H9 (cell line): ENCODE data around the gene SIX3. TPM values are rescaled to one million over a fixed set of nuclear protein-coding genes. Genes with fewer than 3 reads are reported as not detected.

Source experiments
- DNase-seq: peaks from one replicate; pipeline ENCODE4 v3.0.0-alpha.2; 2017
- H2AFZ ChIP-seq: one replicate; pipeline ENCODE4 v1.6.1; 2013; ENCODE audit warnings: mild to moderate bottlenecking, low read length, control low read depth, moderate library complexity
- H2AK5ac ChIP-seq: 2 replicates; pipeline ENCODE4 v1.6.1; 2013; ENCODE audit warnings: low read length, control low read depth, mixed read lengths; ENCODE audit not compliant: insufficient read length
- H2BK120ac ChIP-seq: one replicate; pipeline ENCODE4 v1.6.1; 2013; ENCODE audit warnings: low read depth, mild to moderate bottlenecking, low read length, control low read depth, inconsistent platforms; ENCODE audit not compliant: poor library complexity, severe bottlenecking
- H2BK12ac ChIP-seq: 2 replicates; pipeline ENCODE4 v1.6.1; 2013; ENCODE audit warnings: low read length, control low read depth, mixed read lengths, low read depth; ENCODE audit not compliant: insufficient read length
- H2BK15ac ChIP-seq: 2 replicates; pipeline ENCODE4 v1.6.1; 2013; ENCODE audit warnings: low read depth, low read length, control low read depth
- H2BK20ac ChIP-seq: one replicate; pipeline ENCODE4 v1.6.1; 2013; ENCODE audit warnings: low read depth, mild to moderate bottlenecking, low read length, control low read depth, inconsistent platforms; ENCODE audit not compliant: poor library complexity, severe bottlenecking
- H2BK5ac ChIP-seq: 2 replicates; pipeline ENCODE4 v1.6.1; 2013; ENCODE audit warnings: low read length, control low read depth, mixed read lengths; ENCODE audit not compliant: insufficient read length
- H3K14ac ChIP-seq: 2 replicates; pipeline ENCODE4 v1.6.1; 2013; ENCODE audit warnings: low read length, control low read depth; ENCODE audit not compliant: insufficient read depth
- H3K18ac ChIP-seq: 2 replicates; pipeline ENCODE4 v1.6.1; 2013; ENCODE audit warnings: low read depth, mild to moderate bottlenecking, mixed read lengths, low read length, control low read depth; ENCODE audit not compliant: insufficient read length
- H3K23ac ChIP-seq: 2 replicates; pipeline ENCODE4 v1.6.1; 2013; ENCODE audit warnings: low read length, control low read depth, mixed read lengths, low read depth; ENCODE audit not compliant: insufficient read length
- H3K23me2 ChIP-seq: 2 replicates; pipeline ENCODE4 v1.6.1; 2013; ENCODE audit warnings: low read depth, mild to moderate bottlenecking, mixed read lengths, low read length, control low read depth; ENCODE audit not compliant: insufficient read length, poor library complexity, severe bottlenecking
- H3K27ac ChIP-seq: 2 replicates; pipeline ENCODE4 v1.5.1; 2013; ENCODE audit warnings: low read length, control low read depth, mixed read lengths, low read depth; ENCODE audit not compliant: insufficient read length
- H3K27me3 ChIP-seq: 2 replicates; pipeline ENCODE4 v1.6.1; 2013; ENCODE audit warnings: low read length, control low read depth, inconsistent platforms; ENCODE audit not compliant: insufficient read depth
- H3K4ac ChIP-seq: 2 replicates; pipeline ENCODE4 v1.6.1; 2013; ENCODE audit warnings: low read depth, mild to moderate bottlenecking, control low read depth, inconsistent platforms, low read length, moderate library complexity
- H3K4me1 ChIP-seq: 2 replicates; pipeline ENCODE4 v1.6.1; 2013; ENCODE audit warnings: low read length, control low read depth, inconsistent platforms; ENCODE audit not compliant: insufficient read depth
- H3K4me2 ChIP-seq: 2 replicates; pipeline ENCODE4 v1.6.1; 2013; ENCODE audit warnings: low read length, control low read depth, mixed read lengths; ENCODE audit not compliant: insufficient read length, insufficient read depth
- H3K56ac ChIP-seq: 2 replicates; pipeline ENCODE4 v1.6.1; 2013; ENCODE audit warnings: low read depth, mild to moderate bottlenecking, mixed read lengths, low read length, control low read depth; ENCODE audit not compliant: insufficient read length
- H3K79me1 ChIP-seq: 2 replicates; pipeline ENCODE4 v1.6.1; 2013; ENCODE audit warnings: low read depth, mild to moderate bottlenecking, moderate library complexity, low read length, control low read depth, inconsistent platforms; ENCODE audit not compliant: insufficient read depth, poor library complexity, severe bottlenecking
- H3K79me2 ChIP-seq: 2 replicates; pipeline ENCODE4 v1.6.1; 2013; ENCODE audit warnings: low read length, control low read depth, inconsistent platforms; ENCODE audit not compliant: insufficient read depth
- H3K9ac ChIP-seq: 2 replicates; pipeline ENCODE4 v1.6.1; 2013; ENCODE audit warnings: low read length, control low read depth, mixed read lengths; ENCODE audit not compliant: insufficient read length; ENCODE audit errors: extremely low read depth
- H3K9me3 ChIP-seq: one replicate; pipeline ENCODE4 v1.6.1; 2013; ENCODE audit warnings: low read depth, low read length, inconsistent platforms; ENCODE audit not compliant: control insufficient read depth
- H3T11ph ChIP-seq: one replicate; pipeline ENCODE4 v1.6.1; 2013; ENCODE audit warnings: mild to moderate bottlenecking, low read length, control low read depth, inconsistent platforms
- H4K20me1 ChIP-seq: one replicate; pipeline ENCODE4 v1.6.1; 2013; ENCODE audit not compliant: control insufficient read depth, insufficient read length, insufficient read depth
- H4K5ac ChIP-seq: 2 replicates; pipeline ENCODE4 v1.6.1; 2013; ENCODE audit warnings: low read depth, mild to moderate bottlenecking, mixed read lengths, low read length, control low read depth; ENCODE audit not compliant: insufficient read length
- H4K8ac ChIP-seq: replicated peaks from 2 replicates; pipeline ENCODE4 v1.6.1; 2013; ENCODE audit warnings: low read length, control low read depth, mixed read lengths, low read depth; ENCODE audit not compliant: insufficient read length
- H4K91ac ChIP-seq: 2 replicates; pipeline ENCODE4 v1.6.1; 2013; ENCODE audit warnings: low read depth, mild to moderate bottlenecking, moderate library complexity, mixed read lengths, low read length, control low read depth; ENCODE audit not compliant: insufficient read length
- H3K27ac Mint-ChIP-seq, 3 experiments: 2 replicates in 2 of 3; 3 replicates in 1 of 3; pipeline ENCODE4 v1.8.0; 2020 to 2021; ENCODE audit warnings: mixed read lengths in 3 of 3, mild to moderate bottlenecking in 1 of 3, moderate library complexity in 1 of 3
- H3K27me3 Mint-ChIP-seq: 2 replicates; pipeline ENCODE4 v1.8.0; 2021; ENCODE audit warnings: low read depth, mild to moderate bottlenecking, moderate library complexity, mixed read lengths
- H3K36me3 Mint-ChIP-seq, 3 experiments: 2 replicates in 2 of 3; 3 replicates in 1 of 3; pipeline ENCODE4 v1.8.0; 2020 to 2021; ENCODE audit warnings: low read depth in 3 of 3, mixed read lengths in 3 of 3; ENCODE audit not compliant: insufficient read depth in 1 of 3
- H3K4me1 Mint-ChIP-seq, 2 experiments: 2 replicates each; pipeline ENCODE4 v1.8.0; 2020; ENCODE audit warnings: mixed read lengths in 2 of 2
- H3K4me3 Mint-ChIP-seq, 2 experiments: 2 replicates in 1 of 2; 3 replicates in 1 of 2; pipeline ENCODE4 v1.8.0; 2020 to 2021; ENCODE audit warnings: mild to moderate bottlenecking in 2 of 2, mixed read lengths in 2 of 2, moderate library complexity in 1 of 2
- H3K9me3 Mint-ChIP-seq, 2 experiments: 2 replicates in 1 of 2; 3 replicates in 1 of 2; pipeline ENCODE4 v1.8.0; 2020; ENCODE audit warnings: mild to moderate bottlenecking in 2 of 2, mixed read lengths in 2 of 2, moderate library complexity in 1 of 2
- CTCF ChIP-seq: fragments of 200-600 bp; sonication (generic); conservative IDR thresholded peaks from 3 replicates; pipeline ENCODE4 v1.8.0; 2021; ENCODE audit warnings: antibody characterized with exemption, mild to moderate bottlenecking
- WGBS: extraction: QIAGEN DNeasy Blood & Tissue Kit; methylation state at CpG from one replicate; pipeline ENCODE4 v1.1.7; 2013; ENCODE audit warnings: missing lambda C conversion rate, low lambda C conversion rate, mixed read lengths; ENCODE audit not compliant: insufficient read length; ENCODE audit errors: extremely low coverage; 5-methylcytosine and 5-hydroxymethylcytosine counted together
- total RNA-seq: library from RNA; stranded (reverse); gene quantifications from 2 replicates; pipeline ENCODE4 v1.2.1, GENCODE V29; 2021

The SIX3 gene
- total RNA-seq, 1 experiment from 2014 or later = 0.55 TPM

DNA sequence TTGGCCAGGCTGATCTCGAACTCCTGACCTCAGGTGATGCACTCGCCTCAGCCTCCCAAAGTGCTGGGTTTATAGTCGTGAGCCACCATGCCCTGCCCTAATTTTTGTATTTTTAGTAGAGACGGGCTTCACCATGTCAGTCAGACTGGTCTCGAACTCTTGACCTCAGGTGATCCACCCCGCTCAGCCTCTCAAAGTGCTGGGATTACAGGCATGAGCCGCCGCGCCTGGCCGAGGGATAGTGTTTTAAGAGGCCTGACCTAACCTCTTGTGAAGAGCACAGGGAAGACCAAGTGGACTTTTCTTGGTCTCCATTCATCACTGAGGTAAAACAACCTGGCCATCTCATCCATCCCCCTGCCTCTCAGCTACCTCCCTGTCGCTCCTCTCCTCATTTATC, 38.1 kb downstream of the SIX3 start:
- peaks cover 7% of the 10 kb centered on the region for H3K27me3 Mint-ChIP-seq
- H3K4me3 Mint-ChIP-seq = no peak overlapping the region
- Histone ChIP-seq H4K5ac (no peak overlapping the region), H2AFZ (no peak overlapping the region), H3K18ac (no peak overlapping the region), H3K4me1 (peaks cover 2% of the 10 kb centered on the region; the same call in 1 of the 2 replicates), H2BK20ac (no peak overlapping the region), H3K27me3 (no peaks in the 10 kb centered on the region), H3K4me2 (no peak overlapping the region), H3K79me2 (no peaks in the 10 kb centered on the region), H3K14ac (no peak overlapping the region), H2BK120ac (no peak overlapping the region), H2AK5ac (no peak overlapping the region), H3K9ac (no peak overlapping the region), H3K9me3 (no peaks in the 10 kb centered on the region), H3K23me2 (no peaks in the 10 kb centered on the region), H4K91ac (no peak overlapping the region), H4K8ac (no peak overlapping the region), H2BK15ac (no peak overlapping the region), H3K79me1 (no peaks in the 10 kb centered on the region), H2BK5ac (no peak overlapping the region), H3K23ac (no peak overlapping the region), H3K56ac (no peak overlapping the region), H3K4ac (no peak overlapping the region), H4K20me1 (no peaks in the 10 kb centered on the region), H3T11ph (no peak overlapping the region), H2BK12ac (no peak overlapping the region), H3K27ac (no peak overlapping the region)
- H3K4me1 Mint-ChIP-seq = peaks cover 25 to 45% of the 10 kb centered on the region in 2 experiments
- H3K27ac Mint-ChIP-seq = no peak overlapping the region
- no peaks in the 10 kb centered on the region; a peak in 1 of 5 replicates for H3K9me3 Mint-ChIP-seq
- no CpG with 5 or more reads among the region's 11 CpGs for WGBS
- DNase-seq = no peak
- TF ChIP-seq CTCF = no peak
- H3K36me3 Mint-ChIP-seq = no peaks in the 10 kb centered on the region
